NCI-H187 (cell line): ENCODE results near the gene RECK.

Experiments
- DNase-seq, 2 experiments: peaks; one replicate each; lab custom pipeline; 2025; lab: John Stamatoyannopoulos, UW

The RECK gene

GRCh38 chr9:36140086-36141084 is 103.7 kb downstream of the RECK start:
- no peak for DNase-seq

- DNase-seq: no peak
These were observed 104.6 kb downstream of the RECK start for GRCh38 chr9:36141288-36141687.

- DNase-seq: no peak
These were observed 105.0 kb downstream of the RECK start for GRCh38 chr9:36141761-36142160.

- DNase-seq: no peak
These were observed 106.0 kb downstream of the RECK start for GRCh38 chr9:36142510-36143244.

- no peak for DNase-seq
These were observed 106.5 kb downstream of the RECK start for GRCh38 chr9:36143245-36143641.

GRCh38 chr9:36144309-36145232 is 107.9 kb downstream of the RECK start:
- no peak for DNase-seq

GRCh38 chr9:36145970-36146369 is 109.3 kb downstream of the RECK start:
- no peak for DNase-seq

GRCh38 chr9:36146651-36147050 is 109.9 kb downstream of the RECK start:
- no peak for DNase-seq

- DNase-seq: no peak
These were observed 110.9 kb downstream of the RECK start for GRCh38 chr9:36147441-36148175.

GRCh38 chr9:36148311-36149051 is 111.8 kb downstream of the RECK start:
- no peak for DNase-seq

GRCh38 chr9:36149197-36149596 is 112.5 kb downstream of the RECK start:
- no peak for DNase-seq

GRCh38 chr9:36150574-36151315 is 114.0 kb downstream of the RECK start:
- DNase-seq: no peak

- DNase-seq: no peak
These were observed 114.8 kb downstream of the RECK start for GRCh38 chr9:36151316-36152210.

- no peak for DNase-seq
These were observed 116.2 kb downstream of the RECK start for GRCh38 chr9:36152741-36153438.

GRCh38 chr9:36153746-36154145 is 117.0 kb downstream of the RECK start:
- no peak for DNase-seq

- no peak for DNase-seq
These were observed 117.7 kb downstream of the RECK start for GRCh38 chr9:36154331-36154952.

- no peak for DNase-seq
These were observed 119.4 kb downstream of the RECK start for GRCh38 chr9:36156116-36156515.

GRCh38 chr9:36158122-36158521 is 121.4 kb downstream of the RECK start:
- DNase-seq: no peak
